ENCODE data around the gene WAC. TPM values are rescaled to one million over a fixed set of nuclear protein-coding genes. Genes with fewer than 3 reads are reported as not detected.
"Not testable (repeated sequence)": the region's sequence is repeated elsewhere in the genome, so short reads cannot be mapped to it uniquely, and the experiment has no call there.

WAC gene
- polyA plus RNA-seq, 3 donors, result 145 to 166 (median 146) TPM

DNA sequence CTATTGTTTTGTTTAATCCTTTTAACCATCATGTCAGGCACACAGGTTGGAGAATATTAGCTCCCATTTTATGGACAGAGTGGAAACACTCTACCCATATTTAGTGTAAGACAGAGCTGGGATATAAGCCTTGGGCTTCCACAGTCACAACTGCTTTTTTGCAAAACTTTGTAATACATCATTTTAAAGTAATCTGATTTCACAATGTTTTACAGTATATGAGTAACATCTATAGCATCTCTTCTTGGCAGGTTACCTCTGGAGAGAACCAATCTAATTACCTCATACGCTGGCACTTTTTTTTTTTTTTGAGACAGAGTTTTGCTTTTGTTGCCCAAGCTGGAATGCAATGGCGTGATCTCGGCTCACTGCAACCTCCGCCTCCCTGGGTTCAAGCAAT lies 12.1 kb upstream of the WAC start:
- DNase-seq, result not testable (repeated sequence)

DNA sequence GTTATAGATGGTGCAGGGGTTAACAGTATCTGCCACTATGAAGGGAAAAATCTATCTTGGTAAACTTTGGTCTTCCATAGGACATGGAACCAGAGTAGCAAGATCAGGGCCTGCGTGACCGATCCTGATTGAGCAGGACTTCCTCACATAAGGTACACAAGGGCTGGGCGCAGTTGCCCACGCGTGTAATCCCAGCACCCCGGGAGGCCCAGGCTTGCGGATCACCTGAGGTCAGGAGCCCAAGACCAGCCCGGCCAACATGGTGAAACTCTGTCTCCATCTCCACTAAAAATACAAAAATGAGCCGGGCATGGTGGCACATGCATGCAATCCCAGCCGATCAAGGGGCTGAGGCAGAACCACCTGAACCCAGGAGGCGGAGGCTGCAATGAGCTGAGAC lies 11.0 kb upstream of the WAC start:
- DNase-seq, result not testable (repeated sequence)

DNA sequence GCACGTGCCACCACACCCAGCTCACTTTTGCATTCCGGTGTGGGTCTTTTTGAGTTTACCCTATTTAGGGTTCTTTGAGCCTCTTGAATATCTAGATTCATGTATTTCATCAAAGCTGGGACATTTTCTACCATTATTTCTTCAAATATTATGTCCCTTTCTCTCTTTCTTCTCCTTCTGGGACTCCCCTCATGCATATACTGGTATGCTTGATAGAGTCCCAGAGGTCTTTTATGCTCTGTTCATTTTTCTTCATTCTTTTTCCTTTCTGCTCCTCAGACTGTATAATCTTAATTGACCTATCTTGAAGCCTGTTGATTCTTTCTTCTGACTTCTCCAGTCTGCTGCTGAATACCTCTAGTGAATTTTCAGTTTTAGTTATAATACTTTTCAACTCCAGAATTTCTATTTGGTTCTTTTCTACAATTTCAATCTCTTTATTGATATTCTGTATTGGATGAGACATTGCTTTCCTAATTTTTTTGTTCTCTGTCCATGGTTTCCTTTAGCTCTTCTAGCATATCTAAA lies 9.1 kb upstream of the WAC start:
- DNase-seq, result no peak

DNA sequence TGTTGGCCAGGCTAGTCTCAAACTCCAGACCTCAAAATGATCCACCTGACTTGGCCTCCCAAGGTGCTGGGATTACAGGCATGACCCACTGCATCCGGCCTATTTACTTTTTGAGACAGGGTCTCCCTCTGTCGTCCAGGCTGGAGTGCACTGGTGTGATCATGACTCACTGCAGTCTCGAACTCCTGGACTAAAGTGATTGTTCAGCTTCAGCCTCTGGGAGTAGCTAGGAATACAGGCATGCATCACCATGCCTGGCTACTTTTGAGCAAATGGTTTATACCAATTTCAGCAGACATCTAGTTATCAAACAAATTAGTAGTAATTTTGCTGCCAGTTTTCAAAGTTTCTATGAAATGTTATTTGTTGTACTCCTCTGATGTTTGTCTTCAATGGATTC lies 2.2 kb upstream of the WAC start:
- DNase-seq, result no peak

DNA sequence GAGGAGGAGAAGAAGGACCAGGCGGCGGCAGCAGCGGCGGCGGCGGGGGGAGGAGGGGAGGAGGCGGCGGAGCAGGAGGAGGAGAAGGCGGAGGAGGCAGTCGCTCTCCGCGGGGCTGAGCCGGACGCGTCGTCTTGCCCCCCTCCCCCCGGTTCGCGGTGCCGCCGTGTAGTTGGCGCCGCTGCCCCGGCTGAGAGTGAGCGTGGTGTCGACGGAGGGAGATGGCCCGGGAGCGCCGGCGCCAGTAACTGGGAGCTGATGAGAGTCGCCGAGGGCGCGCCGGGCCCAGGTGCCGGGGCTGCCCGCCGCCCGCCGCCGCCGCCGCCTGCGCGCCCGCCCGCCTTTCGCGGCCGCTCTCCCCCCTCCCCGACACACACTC lies 257 bp downstream of the WAC start:
- no peak for DNase-seq

DNA sequence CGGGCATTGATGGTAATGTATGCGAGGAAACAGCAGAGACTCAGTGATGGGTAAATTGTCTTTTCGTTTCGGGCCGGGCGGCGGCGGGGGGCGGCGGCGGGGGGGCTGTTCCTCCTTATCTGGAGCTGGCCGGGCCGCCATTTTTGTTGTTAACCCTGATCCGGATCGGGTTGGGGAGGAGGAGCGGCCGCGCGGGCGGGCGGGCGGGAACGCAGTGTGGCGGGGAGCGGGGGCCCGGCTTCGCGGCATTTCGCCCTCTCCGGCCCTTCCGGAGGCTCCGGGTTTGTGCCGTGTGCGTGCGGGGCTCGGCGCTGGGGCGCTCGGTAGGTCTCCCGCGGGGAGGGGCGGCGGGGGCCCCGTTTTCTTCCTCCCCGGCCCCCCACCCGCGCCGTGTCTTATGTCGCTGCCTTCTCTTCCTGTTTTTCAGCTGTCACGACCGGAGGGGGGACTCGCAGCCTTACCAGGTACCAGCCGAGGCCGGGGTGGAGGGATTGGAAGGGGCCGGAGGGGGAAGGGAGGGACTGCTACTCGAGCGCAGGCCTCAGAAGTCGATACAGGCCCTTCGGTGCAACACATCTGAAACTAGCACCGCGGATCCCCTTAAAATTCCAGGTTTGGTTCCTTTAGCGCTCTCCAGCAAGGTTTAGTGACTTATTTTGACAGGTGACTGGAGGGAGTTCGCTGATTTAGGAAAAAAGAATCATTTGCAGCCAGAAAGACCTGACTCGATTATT lies 820 bp downstream of the WAC start:
- peak; percentile 45 for DNase-seq

DNA sequence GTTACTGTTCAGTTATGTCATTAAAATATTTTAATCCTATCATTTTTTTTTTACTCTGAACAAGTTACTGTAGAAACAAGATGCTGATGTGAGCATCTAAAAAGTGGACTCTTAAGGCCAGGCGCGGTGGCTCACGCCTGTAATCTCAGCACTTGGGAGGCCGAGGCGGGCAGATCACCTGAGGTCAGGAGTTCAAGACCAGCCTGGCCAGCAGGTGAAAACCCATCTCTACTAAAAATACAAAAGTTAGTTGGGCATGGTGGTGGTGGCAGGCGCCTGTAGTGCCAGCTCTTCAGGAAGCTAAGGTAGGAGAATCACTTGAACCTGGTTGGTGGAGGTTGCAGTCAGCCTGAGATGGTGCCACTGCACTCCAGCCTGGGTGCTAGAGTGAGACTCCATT lies 2.9 kb downstream of the WAC start:
- DNase-seq, result no peak

DNA sequence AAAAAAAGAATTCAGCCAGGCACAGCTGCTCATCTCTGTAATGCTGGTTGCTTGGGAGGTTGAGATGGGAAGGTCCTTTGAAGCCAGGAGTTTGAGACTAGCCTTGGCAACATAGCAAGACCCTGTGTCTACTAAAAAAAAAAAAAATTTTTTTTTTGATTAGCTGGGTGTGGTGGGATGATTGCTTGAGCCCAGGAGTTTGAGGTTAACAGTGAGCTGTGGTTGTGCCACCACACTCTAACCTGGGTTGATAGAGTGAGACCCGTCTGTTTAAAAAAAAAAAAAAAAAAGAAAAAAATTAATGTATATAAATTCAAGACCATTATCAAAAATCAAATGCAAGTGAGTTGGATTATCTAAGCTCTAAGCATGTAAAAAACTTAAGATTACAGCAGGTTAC lies 5.7 kb downstream of the WAC start:
- no peak for DNase-seq

DNA sequence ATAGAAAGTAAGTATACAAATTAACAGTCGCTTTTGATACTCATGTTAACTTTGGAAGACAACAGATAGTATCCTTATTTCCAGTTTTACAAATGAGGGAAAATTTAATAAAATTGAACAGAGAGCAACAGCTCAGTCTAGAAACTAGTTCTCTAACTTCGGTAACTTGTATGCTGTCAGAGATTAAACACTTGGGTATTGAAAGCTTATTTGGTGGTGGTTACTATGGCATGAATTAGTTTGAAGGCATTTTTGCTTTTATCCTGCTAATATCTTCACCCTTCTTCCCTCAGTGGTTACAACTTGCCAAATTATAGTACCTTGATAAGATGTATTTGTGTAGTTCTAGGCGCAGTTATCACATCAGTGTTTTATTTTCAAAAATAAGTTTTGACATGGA lies 7.2 kb downstream of the WAC start:
- DNase-seq, result no peak

DNA sequence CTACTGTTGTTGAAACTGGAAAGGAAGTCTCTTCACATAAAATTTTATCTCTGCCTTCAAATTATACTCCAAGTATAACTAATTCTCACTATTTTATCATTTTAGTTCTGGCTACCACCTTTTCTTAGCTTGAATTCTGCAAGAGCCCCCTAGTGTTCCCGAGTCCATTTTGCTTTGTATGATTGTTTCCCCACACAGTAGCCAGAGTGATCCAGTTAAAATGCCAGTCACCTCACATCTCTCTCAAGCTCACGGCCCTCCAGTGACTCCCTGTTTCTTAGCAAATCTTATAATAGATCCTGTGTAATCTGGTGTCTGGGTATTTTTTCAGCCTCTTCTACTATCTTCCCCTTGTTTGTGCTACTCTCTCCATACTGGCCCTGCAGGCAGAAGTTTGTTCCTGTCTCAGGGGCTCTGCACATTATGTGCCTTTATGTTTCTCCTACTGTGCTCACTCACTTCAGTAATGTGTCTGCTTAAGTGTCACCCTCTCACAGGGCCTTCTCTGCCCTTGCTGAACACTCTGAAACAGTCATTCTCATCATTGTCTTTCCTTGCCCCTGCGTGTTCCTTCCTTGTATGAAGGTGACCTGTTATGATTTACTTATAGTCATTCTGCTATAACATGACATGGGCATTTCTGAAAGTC lies 8.9 kb downstream of the WAC start:
- no peak for DNase-seq

DNA sequence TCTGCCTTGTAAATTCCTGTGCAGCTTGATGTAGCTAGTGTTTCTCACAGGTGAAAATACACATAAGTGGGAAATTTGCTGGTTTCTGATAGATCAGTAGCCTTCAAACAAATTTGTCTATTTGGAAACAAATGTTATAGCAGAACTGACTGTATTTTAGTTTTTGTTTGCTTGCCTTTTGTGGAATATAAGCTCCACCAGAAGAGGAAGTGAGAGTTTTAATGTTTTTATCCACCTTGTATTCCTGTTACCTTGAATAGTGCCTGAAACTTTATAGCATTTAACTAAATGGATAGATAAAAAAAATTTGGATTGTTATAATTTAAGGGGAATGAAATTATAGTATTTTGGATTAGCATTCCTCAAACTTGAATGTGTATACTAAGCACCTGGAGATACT lies 9.8 kb downstream of the WAC start:
- DNase-seq, result no peak

DNA sequence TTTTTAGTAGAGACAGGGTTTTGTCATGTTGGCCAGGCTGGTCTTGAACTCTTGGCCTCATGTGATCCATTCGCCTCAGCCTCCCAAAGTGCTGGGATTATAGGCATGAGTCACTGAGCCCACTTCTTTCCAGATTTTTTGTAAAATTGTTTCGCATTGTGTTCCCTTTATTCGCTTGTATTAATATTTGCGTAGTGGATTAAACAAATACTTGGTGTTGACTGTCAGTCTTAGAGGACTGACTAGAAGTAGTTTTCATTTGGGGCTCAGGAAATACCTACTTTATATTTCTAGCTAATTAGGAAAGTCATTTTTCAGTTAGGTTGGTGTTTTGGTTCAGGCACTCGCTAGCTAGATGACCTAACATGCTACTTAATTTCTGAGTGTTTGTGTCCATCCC lies 11.1 kb downstream of the WAC start:
- DNase-seq, result no peak

DNA sequence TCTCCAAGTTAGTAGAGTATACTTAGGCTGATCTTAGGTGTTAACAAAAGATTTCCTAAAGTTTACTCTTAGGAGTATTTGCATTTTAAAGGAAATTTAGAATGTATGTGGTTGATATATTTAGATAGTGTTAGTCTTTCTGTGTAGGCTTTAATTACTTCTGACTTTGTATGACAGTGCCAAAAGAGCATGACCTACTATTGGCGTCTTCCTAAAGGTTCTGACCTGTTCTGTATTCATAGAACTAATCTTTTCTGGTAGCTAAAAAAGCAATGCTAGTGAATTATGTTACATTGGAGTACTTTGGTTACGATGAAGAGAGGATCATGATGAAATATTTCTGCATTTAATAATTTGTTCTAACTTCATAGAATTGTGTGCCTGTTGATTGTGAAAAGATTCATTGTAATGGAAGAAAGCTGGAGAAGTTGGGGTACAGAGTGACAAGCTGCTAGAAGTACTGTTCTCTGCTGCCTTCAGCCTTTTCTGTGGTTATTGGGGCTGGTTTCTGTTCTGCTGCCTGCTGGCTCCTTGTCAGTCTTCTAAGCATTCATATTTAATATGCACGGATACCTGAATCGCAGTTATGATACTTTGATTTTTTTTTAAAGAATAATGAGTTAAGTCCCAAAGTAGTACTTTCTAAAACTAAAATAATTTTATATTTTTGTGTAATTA lies 13.2 kb downstream of the WAC start:
- no peak for DNase-seq

DNA sequence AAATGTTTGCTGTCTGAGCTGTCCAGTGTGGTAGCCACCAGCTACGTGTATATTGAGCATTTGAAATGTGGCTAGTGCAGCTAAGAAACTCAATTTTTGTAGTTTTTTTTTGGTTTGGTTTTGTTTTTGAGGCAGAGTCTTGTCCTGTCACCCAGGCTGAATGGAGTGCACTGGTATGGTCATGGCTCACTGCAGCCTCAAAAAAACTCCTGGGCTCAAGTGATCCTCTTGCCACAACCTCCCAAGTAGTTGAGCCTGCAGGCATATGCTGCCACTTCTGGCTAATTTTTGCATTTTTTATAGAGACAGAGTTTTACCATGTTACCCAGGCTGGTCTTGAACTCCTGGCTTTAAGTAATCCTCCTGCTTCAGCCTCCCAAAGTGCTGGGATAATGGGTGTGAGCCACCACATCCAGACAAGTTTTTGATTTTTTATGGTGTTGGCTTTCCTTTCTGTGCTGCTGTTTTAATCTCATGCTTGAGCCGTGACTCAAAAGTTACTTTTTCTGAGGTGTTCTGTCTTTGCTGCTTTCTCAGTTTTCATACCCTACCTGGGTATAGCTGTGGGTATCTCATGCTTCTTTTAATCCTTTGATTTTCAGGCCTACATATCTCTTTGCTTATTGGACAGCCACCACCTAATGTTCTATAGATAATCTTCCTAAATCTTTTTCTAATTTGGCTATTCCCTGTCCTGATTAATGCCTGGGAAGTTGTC lies 16.0 kb downstream of the WAC start:
- DNase-seq, result no peak

DNA sequence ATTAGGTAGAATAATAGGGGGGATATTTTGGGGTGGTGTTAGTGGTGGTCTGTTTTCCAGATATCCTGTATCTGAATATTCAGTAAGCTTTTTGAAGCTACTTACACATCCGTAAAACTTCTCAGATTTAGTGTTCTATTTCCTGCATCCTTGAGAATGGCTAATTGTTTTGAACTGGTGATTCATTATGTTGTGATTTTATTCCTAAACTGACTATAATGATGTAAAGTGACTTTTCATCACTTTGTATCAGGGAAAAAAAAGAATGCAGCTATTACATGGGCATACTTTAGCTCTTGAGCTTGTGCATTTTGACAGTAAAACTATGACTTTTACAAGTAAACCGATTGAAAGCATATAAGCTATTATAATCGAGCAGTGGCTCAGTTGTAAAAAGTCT lies 18.2 kb downstream of the WAC start:
- DNase-seq, result no peak

DNA sequence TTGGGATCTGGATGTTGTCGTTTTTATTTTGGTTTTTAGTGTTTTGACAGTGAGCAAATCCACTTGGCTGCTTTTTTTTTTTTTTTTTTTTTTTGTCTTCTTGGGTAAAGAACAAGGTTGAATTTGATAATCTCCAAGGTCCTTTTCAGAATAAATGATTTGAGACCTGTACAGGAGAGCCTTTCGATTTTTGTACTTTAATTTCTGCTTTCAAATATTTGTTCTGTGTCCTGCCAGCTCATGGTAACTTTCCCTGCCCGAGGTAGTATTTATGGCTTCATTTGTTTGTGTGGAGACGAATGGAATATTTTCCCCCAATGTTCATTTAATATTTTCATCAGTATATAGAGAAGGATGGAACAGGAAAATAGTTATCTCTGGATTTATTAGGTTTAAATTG lies 19.9 kb downstream of the WAC start:
- DNase-seq, result no peak

DNA sequence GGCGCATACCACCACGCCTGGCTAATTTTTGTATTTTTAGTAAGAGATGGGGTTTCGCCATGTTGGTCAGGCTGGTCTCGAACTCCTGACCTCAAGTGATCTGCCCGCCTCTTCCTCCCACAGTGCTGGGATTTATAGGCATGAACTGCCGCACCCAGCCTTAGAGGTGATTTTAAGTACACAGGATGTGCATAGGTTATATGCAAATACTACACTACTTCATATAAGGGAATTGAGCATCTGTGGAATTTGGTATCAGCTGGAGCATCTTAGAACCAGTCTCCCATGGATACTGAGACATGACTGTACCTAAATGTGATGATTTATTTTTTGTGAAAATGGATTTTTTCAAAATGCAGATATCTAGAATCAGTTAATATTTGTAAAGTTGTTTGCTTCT lies 21.1 kb downstream of the WAC start:
- no peak for DNase-seq

DNA sequence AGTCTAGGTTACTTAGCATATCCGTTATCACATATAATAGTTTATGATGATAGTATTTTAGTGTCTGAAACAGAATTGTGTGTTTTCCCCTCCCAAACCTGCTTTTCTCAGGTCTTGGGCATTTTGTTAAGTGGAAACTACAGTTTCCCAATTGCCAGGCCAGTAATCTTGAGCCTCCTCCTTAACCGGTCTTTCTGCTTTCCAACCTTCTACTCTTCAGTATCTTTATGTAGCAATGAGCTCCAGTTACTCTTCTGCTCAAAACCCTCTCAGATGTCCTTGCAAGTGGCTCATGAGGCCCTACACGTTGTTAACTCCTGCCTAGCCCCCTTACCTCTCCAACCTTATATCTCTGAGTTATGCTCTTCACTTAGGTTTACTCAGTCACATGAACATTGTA lies 22.0 kb downstream of the WAC start:
- no peak for DNase-seq

DNA sequence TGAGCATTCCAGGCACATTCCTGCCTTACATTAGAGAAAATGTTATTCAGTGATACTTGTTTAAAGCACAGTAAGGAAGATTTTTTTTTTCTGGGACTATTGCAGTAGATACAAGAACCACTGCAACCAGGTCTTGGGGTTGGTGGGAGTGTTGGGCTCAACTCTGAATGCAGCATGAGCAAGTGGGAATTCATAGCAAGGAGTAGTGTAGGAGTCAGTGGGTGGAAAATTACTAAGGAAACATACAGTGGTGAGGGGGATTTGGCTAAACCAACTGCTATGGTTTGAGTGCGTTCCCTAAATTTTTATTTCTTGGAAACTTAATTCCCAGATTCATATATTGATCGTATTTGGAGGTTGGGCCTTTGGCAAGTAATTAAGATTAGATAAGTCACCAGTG lies 22.4 kb downstream of the WAC start:
- no peak for DNase-seq

DNA sequence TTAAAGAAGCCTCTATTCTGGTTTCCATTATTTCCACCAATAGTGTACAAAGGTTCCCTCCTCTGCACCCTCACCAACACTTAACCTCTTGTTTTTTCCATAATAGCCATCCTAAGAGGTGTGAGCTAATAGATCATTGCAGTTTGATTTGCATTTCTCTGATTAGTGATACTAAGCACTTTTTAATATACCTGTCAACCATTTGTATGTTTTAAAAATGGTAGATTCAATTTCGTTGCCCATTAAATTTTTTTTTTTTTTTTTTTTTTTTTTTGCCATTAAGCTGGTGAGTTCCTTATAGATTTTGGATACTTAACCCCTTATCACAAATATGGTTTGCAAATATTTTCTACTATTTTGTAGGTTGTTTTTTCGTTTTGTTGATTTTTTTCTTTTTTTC lies 23.2 kb downstream of the WAC start:
- no peak for DNase-seq

DNA sequence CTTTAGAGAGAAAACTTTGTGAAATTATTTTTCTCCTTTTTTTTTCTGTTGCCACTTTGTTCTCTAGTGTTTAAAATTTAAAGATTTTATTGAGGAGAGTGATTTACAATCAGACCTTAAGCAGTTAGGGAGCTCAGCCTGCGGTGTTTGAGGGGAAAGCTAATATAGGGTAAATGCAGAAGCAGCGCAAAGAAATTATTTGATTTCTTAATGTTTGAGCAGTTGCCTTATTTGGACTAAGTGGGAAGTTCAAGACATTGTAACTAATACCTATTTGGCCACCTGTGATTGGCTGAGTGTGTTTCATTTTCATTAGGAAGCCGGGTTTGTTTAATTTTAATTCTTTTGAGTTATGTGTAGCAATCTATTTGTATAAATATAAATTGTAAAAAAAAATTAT lies 25.3 kb downstream of the WAC start:
- no peak for DNase-seq

DNA sequence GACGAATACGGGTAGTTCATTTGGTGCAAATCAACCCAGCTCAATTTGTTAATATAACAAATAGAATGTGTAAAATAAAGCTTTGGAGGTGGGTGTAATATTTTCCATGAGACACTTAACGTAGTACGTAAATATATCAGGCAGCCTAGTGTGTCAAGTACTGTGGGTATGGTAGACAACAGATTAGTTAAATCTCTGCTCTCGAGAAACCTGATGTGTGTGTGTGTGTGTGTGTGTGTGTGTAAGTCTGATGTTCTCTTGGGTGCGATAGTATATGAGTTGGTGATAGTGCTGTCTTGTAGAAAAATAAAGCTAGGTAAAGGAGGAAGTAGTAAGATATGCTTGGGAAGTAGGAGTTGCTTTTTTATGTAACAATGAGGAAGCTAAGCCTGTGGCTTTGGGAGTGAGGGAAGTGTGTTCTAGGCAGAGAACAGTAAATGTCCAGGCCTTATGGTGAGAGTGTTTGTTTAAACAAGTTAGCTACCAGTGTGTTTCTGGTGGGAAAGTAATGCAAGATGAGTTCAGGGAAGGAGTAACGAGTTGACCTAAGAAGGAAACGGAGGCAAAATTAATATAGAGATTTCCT lies 26.1 kb downstream of the WAC start:
- no peak for DNase-seq
